CD14-positive monocyte (primary cell): ENCODE data around the gene DAB2IP. TPM values are rescaled to one million over a fixed set of nuclear protein-coding genes. Genes with fewer than 3 reads are reported as not detected.

Experiments used
- DNase-seq, 3 donors: peaks; one replicate each; pipeline ENCODE4 v3.0.0-alpha.2; 2011 to 2022
- H2AFZ ChIP-seq: 2 replicates; pipeline ENCODE4 v1.6.0; 2012; ENCODE audit warnings: mild to moderate bottlenecking, low read depth, low read length, inconsistent platforms; ENCODE audit not compliant: insufficient read depth, poor library complexity, severe bottlenecking
- H3K27ac ChIP-seq, 2 donors: 1 replicate in 1 of 2; 2 replicates in 1 of 2; pipeline ENCODE4 v1.5.1; 2012 to 2013; ENCODE audit warnings: low read length in 2 of 2, control low read depth in 1 of 2, inconsistent platforms in 1 of 2, low read depth in 1 of 2, mild to moderate bottlenecking in 1 of 2
- H3K27me3 ChIP-seq, 2 donors: one replicate each; pipeline versions ENCODE4 v1.6.0 to v1.6.1; 2011 to 2013; ENCODE audit warnings: low read length in 2 of 2; ENCODE audit not compliant: control insufficient read depth in 2 of 2, insufficient read depth in 2 of 2
- H3K36me3 ChIP-seq, 2 donors: replicated peaks in 1 of 2; 1 replicate in 1 of 2; 2 replicates in 1 of 2; pipeline versions ENCODE4 v1.5.1 to v1.6.1; 2012 to 2013; ENCODE audit warnings: low read length in 2 of 2, control low read depth in 1 of 2, inconsistent platforms in 1 of 2, mild to moderate bottlenecking in 1 of 2; ENCODE audit not compliant: insufficient read depth in 2 of 2, control insufficient read depth in 1 of 2
- H3K4me1 ChIP-seq, 2 donors: 1 replicate in 1 of 2; 2 replicates in 1 of 2; pipeline versions ENCODE4 v1.5.1 to v1.6.1; 2012 to 2013; ENCODE audit warnings: low read length in 2 of 2, control low read depth in 1 of 2, inconsistent platforms in 1 of 2, mild to moderate bottlenecking in 1 of 2, moderate library complexity in 1 of 2; ENCODE audit not compliant: insufficient read depth in 2 of 2, control insufficient read depth in 1 of 2
- H3K4me2 ChIP-seq: replicated peaks from 2 replicates; pipeline ENCODE3; 2012; ENCODE audit warnings: low read length, moderate library complexity, mild to moderate bottlenecking; ENCODE audit not compliant: poor library complexity, severe bottlenecking; ENCODE audit errors: extremely low read depth
- H3K4me3 ChIP-seq, 3 experiments: fragments of 200-600 bp in 1 of 3; sonication (generic) in 1 of 3; replicated peaks in 1 of 3; 1 replicate in 2 of 3; 2 replicates in 1 of 3; pipeline ENCODE4 v1.5.1; 2011 to 2013; ENCODE audit warnings: low read length in 3 of 3, mild to moderate bottlenecking in 3 of 3, control low read depth in 2 of 3, low read depth in 2 of 3, inconsistent platforms in 1 of 3, moderate library complexity in 1 of 3
- H3K79me2 ChIP-seq: 2 replicates; pipeline ENCODE4 v1.6.0; 2012; ENCODE audit warnings: mild to moderate bottlenecking, control low read depth, inconsistent platforms, low read length, moderate library complexity; ENCODE audit not compliant: insufficient read depth
- H3K9ac ChIP-seq: 2 replicates; pipeline ENCODE4 v1.6.0; 2017; ENCODE audit warnings: low read length, mild to moderate bottlenecking; ENCODE audit not compliant: insufficient read depth, poor library complexity, severe bottlenecking
- H3K9me3 ChIP-seq, 2 donors: replicated peaks in 1 of 2; 1 replicate in 1 of 2; 2 replicates in 1 of 2; pipeline versions ENCODE4 v1.5.1 to v1.6.1; 2012 to 2013; ENCODE audit warnings: low read length in 2 of 2, control low read depth in 1 of 2; ENCODE audit not compliant: control insufficient read depth in 1 of 2, insufficient read depth in 1 of 2
- H4K20me1 ChIP-seq: 2 replicates; pipeline ENCODE4 v1.6.0; 2012; ENCODE audit warnings: mild to moderate bottlenecking, low read length, control low read depth, moderate library complexity; ENCODE audit not compliant: insufficient read depth
- H3K27ac Mint-ChIP-seq, 7 donors: one replicate each; pipeline ENCODE4 v1.8.0; 2020; ENCODE audit warnings: mild to moderate bottlenecking in 7 of 7, mixed read lengths in 7 of 7, moderate library complexity in 6 of 7, inconsistent platforms in 2 of 7
- H3K27me3 Mint-ChIP-seq, 3 donors: one replicate each; pipeline ENCODE4 v1.8.0; 2021 to 2022; ENCODE audit warnings: low read depth in 3 of 3, mild to moderate bottlenecking in 3 of 3, mixed read lengths in 3 of 3, moderate library complexity in 3 of 3, inconsistent platforms in 1 of 3
- H3K36me3 Mint-ChIP-seq, 2 donors: one replicate each; pipeline ENCODE4 v1.8.0; 2020; ENCODE audit warnings: mixed read lengths in 2 of 2, inconsistent platforms in 1 of 2, mild to moderate bottlenecking in 1 of 2
- H3K4me1 Mint-ChIP-seq: one replicate; pipeline ENCODE4 v1.8.0; 2020; ENCODE audit warnings: mild to moderate bottlenecking, mixed read lengths
- H3K4me3 Mint-ChIP-seq, 2 donors: one replicate each; pipeline ENCODE4 v1.8.0; 2020; ENCODE audit warnings: mild to moderate bottlenecking in 2 of 2, mixed read lengths in 2 of 2, moderate library complexity in 1 of 2
- H3K9me3 Mint-ChIP-seq, 7 donors: one replicate each; pipeline ENCODE4 v1.8.0; 2020 to 2022; ENCODE audit warnings: mixed read lengths in 7 of 7, mild to moderate bottlenecking in 6 of 7, moderate library complexity in 6 of 7, inconsistent platforms in 2 of 7
- CTCF ChIP-seq: fragments of 200-600 bp; IDR thresholded peaks from one replicate; pipeline ENCODE4 v1.8.0; 2022; ENCODE audit warnings: antibody characterized with exemption, mild to moderate bottlenecking
- WGBS: methylation state at CpG from one replicate; pipeline ENCODE4 v1.1.5; 2013; ENCODE audit warnings: missing lambda C conversion rate; ENCODE audit not compliant: insufficient coverage; 5-methylcytosine and 5-hydroxymethylcytosine counted together
- intact Hi-C, 2 donors: fragments of 100-400 bp; cut with micrococcal nuclease; formaldehyde crosslinking; loops; one replicate each; pipeline versions ENCODE4 v1.15.0 to v1.15.1; 2023
- polyA plus RNA-seq, 3 donors: library from polyadenylated mRNA; depleted of rRNA in 1 of 3; unstranded in 2 of 3; stranded (reverse) in 1 of 3; fragments of 300-500 nt in 2 of 3; fragments of >200 nt in 1 of 3; fragmentation: Illumina TruSeq in 2 of 3; gene quantifications; 1 replicate in 2 of 3; 2 replicates in 1 of 3; pipeline ENCODE4 v1.2.3, GENCODE V29; 2012 to 2021

Gene DAB2IP
- polyA plus RNA-seq, 3 donors, result 0.13 TPM; not detected in 2

DNA sequence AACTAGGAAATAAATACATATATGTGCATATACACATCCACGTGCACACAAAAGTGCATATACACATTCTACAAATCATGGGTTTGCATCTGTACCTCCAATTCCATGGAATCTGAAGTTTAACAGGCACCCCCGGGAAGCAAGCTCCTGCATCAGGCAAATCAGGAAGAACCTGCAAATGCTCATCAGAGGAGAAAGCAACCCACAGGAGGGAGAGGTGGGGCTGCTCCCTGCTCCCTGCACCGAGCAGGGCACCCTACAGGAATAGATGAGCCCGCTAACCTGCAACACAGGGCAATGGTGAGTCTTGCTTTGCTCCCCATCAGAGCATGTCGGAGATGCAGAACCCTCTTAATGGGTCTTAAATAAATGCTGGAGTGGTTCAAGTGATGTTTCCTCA lies 151.3 kb downstream of the DAB2IP start:
- no peak overlapping the region for H3K4me3 ChIP-seq
- no peaks in the 10 kb centered on the region for H3K9me3 ChIP-seq
- no peak for TF ChIP-seq CTCF
- H3K79me2 ChIP-seq, result no peaks in the 10 kb centered on the region
- no peak overlapping the region for H3K4me3 Mint-ChIP-seq
- H3K9ac ChIP-seq, result no peak overlapping the region
- no peak overlapping the region for H3K27ac Mint-ChIP-seq
- peaks cover 2 to 12% (median 6%) of the 10 kb centered on the region in 7 donors for H3K9me3 Mint-ChIP-seq
- H3K36me3 Mint-ChIP-seq, result no peaks in the 10 kb centered on the region
- peaks cover 0 to 2% of the 10 kb centered on the region in 2 donors for H3K27me3 ChIP-seq
- H3K4me1 ChIP-seq, result no peaks in the 10 kb centered on the region
- no peaks in the 10 kb centered on the region for H4K20me1 ChIP-seq
- DNase-seq, result no peak
- H3K4me1 Mint-ChIP-seq, result no peaks in the 10 kb centered on the region
- no peak overlapping the region for H2AFZ ChIP-seq
- H3K27ac ChIP-seq, result no peak overlapping the region
- no peaks in the 10 kb centered on the region for H3K36me3 ChIP-seq
- H3K27me3 Mint-ChIP-seq, result peaks cover 0 to 8% (median 6%) of the 10 kb centered on the region in 3 donors
- H3K4me2 ChIP-seq, result no peak overlapping the region
- intact Hi-C loops, result no loop called here
- 100% methylated on average over 2 of the region's 5 CpGs for WGBS

DNA sequence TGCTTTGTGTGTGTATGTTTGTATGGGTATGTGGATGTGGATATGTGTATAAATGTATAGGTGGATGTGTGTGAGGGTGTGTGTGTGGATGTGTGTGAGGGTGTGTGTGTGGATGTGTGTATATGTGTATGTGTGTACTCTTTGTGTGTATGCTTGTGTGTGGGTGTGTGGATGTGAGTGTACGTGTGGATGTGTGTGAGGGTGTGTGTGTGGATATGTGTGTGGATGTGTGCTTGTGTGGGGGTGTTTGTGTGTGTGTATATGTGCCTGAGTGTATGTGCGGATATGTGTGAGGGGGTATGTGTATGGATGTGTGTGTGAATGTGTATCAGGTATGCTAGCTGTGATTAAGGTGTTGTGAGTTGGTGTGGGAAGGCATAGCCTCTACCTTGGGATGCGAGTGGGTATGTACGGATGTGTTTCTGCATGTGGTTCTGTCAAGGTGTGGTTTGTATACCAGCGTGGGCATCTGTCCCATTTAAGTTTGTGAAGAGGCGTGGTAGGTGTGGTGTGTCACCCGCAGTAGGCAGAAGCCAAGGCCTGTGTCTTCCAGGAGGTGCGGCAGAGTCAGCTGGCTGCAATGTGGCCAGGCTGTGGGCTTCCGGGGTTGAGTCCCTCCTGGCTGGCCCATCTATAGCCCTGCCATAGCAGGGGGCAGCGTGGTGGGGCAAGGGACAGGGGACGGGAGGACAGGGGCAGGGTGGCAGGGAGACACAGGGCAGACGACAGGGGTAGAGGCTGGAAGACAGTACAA lies 155.8 kb downstream of the DAB2IP start:
- Mint-ChIP-seq H3K9me3 (peaks cover 2 to 12% (median 6%) of the 10 kb centered on the region in 7 donors), H3K27ac (no peak overlapping the region), H3K36me3 (no peaks in the 10 kb centered on the region), H3K4me1 (no peaks in the 10 kb centered on the region), H3K27me3 (peaks cover 0 to 3% (median 2%) of the 10 kb centered on the region in 3 donors), H3K4me3 (no peak overlapping the region)
- H3K36me3 ChIP-seq, result no peaks in the 10 kb centered on the region
- WGBS, result 51% methylated on average over 9 of the region's 12 CpGs
- no peak overlapping the region for H2AFZ ChIP-seq
- no peak overlapping the region for H3K27ac ChIP-seq
- H4K20me1 ChIP-seq, result no peaks in the 10 kb centered on the region
- no peak overlapping the region for H3K4me3 ChIP-seq
- H3K9me3 ChIP-seq, result no peaks in the 10 kb centered on the region
- no peak overlapping the region for H3K9ac ChIP-seq
- no peak for TF ChIP-seq CTCF
- DNase-seq, result no peak
- intact Hi-C loops, result no loop called here
- H3K4me1 ChIP-seq, result no peaks in the 10 kb centered on the region
- H3K4me2 ChIP-seq, result no peak overlapping the region
- no peaks in the 10 kb centered on the region for H3K79me2 ChIP-seq
- no peaks in the 10 kb centered on the region for H3K27me3 ChIP-seq
